Glutamatergic neuron (in vitro differentiated cells): Measurements from ENCODE around the gene SLC27A5. TPM values are rescaled to one million over a fixed set of nuclear protein-coding genes. Genes with fewer than 3 reads are reported as not detected.

ENCODE experiments used
- DNase-seq: peaks from one replicate; pipeline ENCODE4 v3.0.0; 2022
- H3K27ac Mint-ChIP-seq: one replicate; pipeline ENCODE4 v1.8.0; 2020; ENCODE audit warnings: mild to moderate bottlenecking, mixed read lengths, inconsistent platforms; ENCODE audit not compliant: unreplicated experiment
- H3K27me3 Mint-ChIP-seq: one replicate; pipeline ENCODE4 v1.8.0; 2020; ENCODE audit warnings: mild to moderate bottlenecking, moderate library complexity, mixed read lengths, inconsistent platforms; ENCODE audit not compliant: unreplicated experiment
- H3K36me3 Mint-ChIP-seq: one replicate; pipeline ENCODE4 v1.8.0; 2020; ENCODE audit warnings: mild to moderate bottlenecking, mixed read lengths, inconsistent platforms; ENCODE audit not compliant: unreplicated experiment
- H3K4me1 Mint-ChIP-seq: one replicate; pipeline ENCODE4 v1.8.0; 2020; ENCODE audit warnings: mild to moderate bottlenecking, low read depth, mixed read lengths, inconsistent platforms; ENCODE audit not compliant: unreplicated experiment
- H3K4me3 Mint-ChIP-seq: one replicate; pipeline ENCODE4 v1.8.0; 2020; ENCODE audit warnings: mild to moderate bottlenecking, mixed read lengths, inconsistent platforms; ENCODE audit not compliant: unreplicated experiment
- H3K9me3 Mint-ChIP-seq: one replicate; pipeline ENCODE4 v1.8.0; 2020; ENCODE audit warnings: mild to moderate bottlenecking, moderate library complexity, mixed read lengths, inconsistent platforms; ENCODE audit not compliant: unreplicated experiment
- total RNA-seq: library from RNA; stranded (reverse); fragmentation: NEBNext Ultra II Directional; extraction: Animal tissue kit (Norgen Biotek cat#: 25700); gene quantifications from one replicate; pipeline ENCODE4 v1.2.1, GENCODE V29; 2021; ENCODE audit not compliant: unreplicated experiment
- TF ChIP-seq, protein P1 (sequence below): fragments of 200-600 bp; sonication (generic); IDR thresholded peaks from one replicate; pipeline ENCODE4 v1.5.0; 2021; ENCODE audit not compliant: partially characterized antibody, unreplicated experiment

The SLC27A5 gene
- total RNA-seq, 1 donor from 2014 or later, result 7.4 TPM

- H3K4me3 Mint-ChIP-seq, result no peak overlapping the region
- H3K27me3 Mint-ChIP-seq, result peaks cover 21% of the 10 kb centered on the region
- peaks cover 27% of the 10 kb centered on the region for H3K9me3 Mint-ChIP-seq
- H3K4me1 Mint-ChIP-seq, result peaks cover 20% of the 10 kb centered on the region
- no peak for DNase-seq
- TF ChIP-seq, protein P1, sequence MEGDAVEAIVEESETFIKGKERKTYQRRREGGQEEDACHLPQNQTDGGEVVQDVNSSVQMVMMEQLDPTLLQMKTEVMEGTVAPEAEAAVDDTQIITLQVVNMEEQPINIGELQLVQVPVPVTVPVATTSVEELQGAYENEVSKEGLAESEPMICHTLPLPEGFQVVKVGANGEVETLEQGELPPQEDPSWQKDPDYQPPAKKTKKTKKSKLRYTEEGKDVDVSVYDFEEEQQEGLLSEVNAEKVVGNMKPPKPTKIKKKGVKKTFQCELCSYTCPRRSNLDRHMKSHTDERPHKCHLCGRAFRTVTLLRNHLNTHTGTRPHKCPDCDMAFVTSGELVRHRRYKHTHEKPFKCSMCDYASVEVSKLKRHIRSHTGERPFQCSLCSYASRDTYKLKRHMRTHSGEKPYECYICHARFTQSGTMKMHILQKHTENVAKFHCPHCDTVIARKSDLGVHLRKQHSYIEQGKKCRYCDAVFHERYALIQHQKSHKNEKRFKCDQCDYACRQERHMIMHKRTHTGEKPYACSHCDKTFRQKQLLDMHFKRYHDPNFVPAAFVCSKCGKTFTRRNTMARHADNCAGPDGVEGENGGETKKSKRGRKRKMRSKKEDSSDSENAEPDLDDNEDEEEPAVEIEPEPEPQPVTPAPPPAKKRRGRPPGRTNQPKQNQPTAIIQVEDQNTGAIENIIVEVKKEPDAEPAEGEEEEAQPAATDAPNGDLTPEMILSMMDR, result no peak
- H3K36me3 Mint-ChIP-seq, result no peaks in the 10 kb centered on the region
- H3K27ac Mint-ChIP-seq, result no peak overlapping the region
Observed at GRCh38 chr19:58550362-58551122, 38.8 kb upstream of the SLC27A5 start.

DNA sequence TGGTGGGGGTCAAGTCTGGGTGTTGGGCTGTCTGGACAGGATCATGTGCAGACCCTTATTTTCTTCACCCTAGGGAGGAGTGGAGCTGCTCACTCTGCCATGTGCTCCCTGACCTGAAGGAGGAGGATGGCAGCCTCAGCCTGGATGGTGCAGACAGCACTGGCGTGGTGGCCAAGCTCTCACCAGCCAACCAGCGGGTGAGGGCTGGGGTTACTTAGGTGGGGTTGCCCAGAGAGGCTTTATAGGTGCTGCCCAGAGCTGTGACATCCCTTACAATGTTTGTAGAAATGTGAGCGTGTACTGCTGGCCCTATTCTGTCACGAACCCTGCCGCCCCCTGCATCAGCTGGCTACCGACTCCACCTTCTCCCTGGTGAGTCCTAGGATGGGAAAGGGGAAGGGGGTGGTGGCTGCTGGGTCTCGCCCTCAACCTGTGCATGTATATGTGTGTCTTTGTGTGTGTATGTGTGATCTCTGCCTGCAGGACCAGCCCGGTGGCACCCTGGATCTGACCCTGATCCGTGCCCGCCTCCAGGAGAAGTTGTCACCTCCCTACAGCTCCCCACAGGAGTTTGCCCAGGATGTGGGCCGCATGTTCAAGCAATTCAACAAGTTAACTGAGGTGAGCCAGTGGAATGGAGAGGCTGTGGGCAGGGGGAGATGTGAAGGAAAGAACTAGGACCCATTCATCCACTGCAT is 38.0 kb upstream of the SLC27A5 start:
- H3K4me3 Mint-ChIP-seq, result no peak overlapping the region
- no peaks in the 10 kb centered on the region for H3K36me3 Mint-ChIP-seq
- DNase-seq, result no peak
- H3K9me3 Mint-ChIP-seq, result peaks cover 30% of the 10 kb centered on the region
- H3K27me3 Mint-ChIP-seq, result peaks cover 21% of the 10 kb centered on the region
- TF ChIP-seq, protein P1, result no peak
- H3K27ac Mint-ChIP-seq, result peak overlapping the region; percentile 69
- H3K4me1 Mint-ChIP-seq, result peaks cover 20% of the 10 kb centered on the region

- TF ChIP-seq, protein P1, result no peak
- Mint-ChIP-seq H3K4me3 (no peak overlapping the region), H3K4me1 (peaks cover 15% of the 10 kb centered on the region)
Observed at GRCh38 chr19:58548859-58549663, 37.3 kb upstream of the SLC27A5 start.

DNA sequence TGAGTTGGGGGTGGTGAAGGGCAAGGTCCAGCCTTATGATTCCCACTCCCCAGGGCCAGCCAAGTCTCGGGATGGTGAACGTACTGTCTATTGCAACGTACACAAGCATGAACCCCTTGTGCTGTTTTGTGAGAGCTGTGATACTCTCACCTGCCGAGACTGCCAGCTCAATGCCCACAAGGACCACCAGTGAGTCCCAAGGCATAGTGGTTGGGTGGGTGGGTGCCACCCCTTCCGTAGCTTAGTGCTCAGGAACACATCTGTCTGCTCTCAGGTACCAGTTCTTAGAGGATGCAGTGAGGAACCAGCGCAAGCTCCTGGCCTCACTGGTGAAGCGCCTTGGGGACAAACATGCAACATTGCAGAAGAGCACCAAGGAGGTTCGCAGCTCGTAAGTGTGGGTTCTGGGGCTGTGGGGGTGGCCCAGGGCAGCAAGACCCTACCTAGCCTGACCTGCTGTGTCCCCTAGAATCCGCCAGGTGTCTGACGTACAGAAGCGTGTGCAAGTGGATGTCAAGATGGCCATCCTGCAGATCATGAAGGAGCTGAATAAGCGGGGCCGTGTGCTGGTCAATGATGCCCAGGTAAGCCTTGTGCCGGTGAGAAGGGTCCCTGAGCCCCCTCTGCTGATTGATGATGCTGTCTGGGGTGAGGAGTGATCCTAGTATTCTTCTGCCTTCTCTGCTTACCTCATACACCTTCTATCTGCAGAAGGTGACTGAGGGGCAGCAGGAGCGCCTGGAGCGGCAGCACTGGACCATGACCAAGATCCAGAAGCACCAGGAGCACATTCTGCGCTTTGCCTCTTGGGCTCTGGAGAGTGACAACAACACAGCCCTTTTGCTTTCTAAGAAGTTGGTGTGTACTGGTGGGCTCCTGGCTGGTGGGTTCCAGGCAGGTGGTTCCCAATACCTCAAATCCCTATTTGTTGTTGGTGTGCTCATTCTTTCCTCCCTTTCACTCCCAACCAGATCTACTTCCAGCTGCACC is 35.8 kb upstream of the SLC27A5 start:
- Mint-ChIP-seq H3K27ac (peak overlapping the region; percentile 29), H3K4me3 (no peak overlapping the region), H3K27me3 (peaks cover 23% of the 10 kb centered on the region), H3K9me3 (peaks cover 23% of the 10 kb centered on the region), H3K4me1 (peaks cover 10% of the 10 kb centered on the region), H3K36me3 (no peaks in the 10 kb centered on the region)
- DNase-seq, result no peak
- TF ChIP-seq, protein P1, result no peak

More at GRCh38 chr19:58548859-58549663, 37.3 kb upstream of the SLC27A5 start:
- H3K27me3 Mint-ChIP-seq, result peaks cover 22% of the 10 kb centered on the region
- H3K9me3 Mint-ChIP-seq, result peaks cover 24% of the 10 kb centered on the region
- H3K27ac Mint-ChIP-seq, result no peak overlapping the region
- DNase-seq, result no peak
- H3K36me3 Mint-ChIP-seq, result no peaks in the 10 kb centered on the region
